Psoas muscle (tissue), 8 donors: ENCODE measurements around the gene MTHFR. TPM values are rescaled to one million over a fixed set of nuclear protein-coding genes. Genes with fewer than 3 reads are reported as not detected.

Source experiments
- ATAC-seq, 4 donors: fragments of 200-7000 bp; cut with Tn5 transposase; one replicate each; pipeline ENCODE4 v1.9.1; 2020; ENCODE audit warnings: moderate library complexity in 3 of 4, mild to moderate bottlenecking in 2 of 4
- DNase-seq, 2 donors: peaks; one replicate each; pipeline ENCODE4 v3.0.0-alpha.2; 2020
- H3K27ac ChIP-seq: fragments of 200-600 bp; one replicate; pipeline ENCODE4 v1.8.0; 2022
- H3K27me3 ChIP-seq, 3 donors: fragments of 200-600 bp in 1 of 3; one replicate each; pipeline versions ENCODE4 v1.6.1 to v1.8.0; 2013 to 2022; ENCODE audit warnings: low read length in 2 of 3, mild to moderate bottlenecking in 2 of 3, moderate library complexity in 1 of 3; ENCODE audit not compliant: insufficient read depth in 3 of 3
- H3K36me3 ChIP-seq, 2 donors: fragments of 200-600 bp in 1 of 2; one replicate each; pipeline versions ENCODE4 v1.6.1 to v1.8.0; 2013 to 2022; ENCODE audit warnings: low read depth in 1 of 2, mild to moderate bottlenecking in 1 of 2, moderate library complexity in 1 of 2; ENCODE audit not compliant: insufficient read depth in 1 of 2
- H3K4me1 ChIP-seq: fragments of 200-600 bp; one replicate; pipeline ENCODE4 v1.8.0; 2022
- H3K4me3 ChIP-seq: fragments of 200-600 bp; one replicate; pipeline ENCODE4 v1.8.0; 2022; ENCODE audit warnings: mild to moderate bottlenecking
- H3K9me3 ChIP-seq: fragments of 200-600 bp; one replicate; pipeline ENCODE4 v1.8.0; 2022
- WGBS, 3 donors: extraction: QIAGEN DNeasy Blood & Tissue Kit; methylation state at CpG; one replicate each; pipeline versions ENCODE4 v1.1.6 to v1.1.7; 2013; 5-methylcytosine and 5-hydroxymethylcytosine counted together
- intact Hi-C, 2 donors: fragments of 100-400 bp; cut with DNase I; formaldehyde crosslinking; loops; one replicate each; pipeline versions ENCODE4 v1.11.0 to v1.14.2; 2022
- polyA plus RNA-seq, 3 donors: library from polyadenylated mRNA; stranded (reverse); fragments of 200-250 nt; gene quantifications; one replicate each; pipeline ENCODE4 v1.2.3, GENCODE V29; 2013
- total RNA-seq, 4 donors: library from RNA; stranded (reverse); fragmentation: NEBNext Ultra II Directional in 2 of 4; extraction: Animal tissue kit (Norgen Biotek cat#: 25700) in 2 of 4; gene quantifications; one replicate each; pipeline versions ENCODE4 v1.2.1 to v1.2.4, GENCODE V29; 2021 to 2023
- TF ChIP-seq, protein P1 (sequence below): fragments of 200-600 bp; IDR thresholded peaks from one replicate; pipeline ENCODE4 v1.8.0; 2022; ENCODE audit warnings: antibody characterized with exemption
- donor health status: healthy with polysubstance abuse.
- donor health status: DM: no; HTN: no; CAD: no; lungs with moderate emphysema.
- donor health status: Bipolar disorder and iron deficiency.
- donor health status: healthy.
- donor health status: DM: yes; HTN: yes; CAD: no.
- donor health status: DM: no; HTN: no; CAD: no.
- donor health status: DM: no; HTN: no; CAD: no.
- donor health status: DM: yes; HTN: yes; CAD: no.

The MTHFR gene
- total and polyA plus RNA-seq, 7 donors = 5.8 to 26.2 (median 15.3) TPM

DNA sequence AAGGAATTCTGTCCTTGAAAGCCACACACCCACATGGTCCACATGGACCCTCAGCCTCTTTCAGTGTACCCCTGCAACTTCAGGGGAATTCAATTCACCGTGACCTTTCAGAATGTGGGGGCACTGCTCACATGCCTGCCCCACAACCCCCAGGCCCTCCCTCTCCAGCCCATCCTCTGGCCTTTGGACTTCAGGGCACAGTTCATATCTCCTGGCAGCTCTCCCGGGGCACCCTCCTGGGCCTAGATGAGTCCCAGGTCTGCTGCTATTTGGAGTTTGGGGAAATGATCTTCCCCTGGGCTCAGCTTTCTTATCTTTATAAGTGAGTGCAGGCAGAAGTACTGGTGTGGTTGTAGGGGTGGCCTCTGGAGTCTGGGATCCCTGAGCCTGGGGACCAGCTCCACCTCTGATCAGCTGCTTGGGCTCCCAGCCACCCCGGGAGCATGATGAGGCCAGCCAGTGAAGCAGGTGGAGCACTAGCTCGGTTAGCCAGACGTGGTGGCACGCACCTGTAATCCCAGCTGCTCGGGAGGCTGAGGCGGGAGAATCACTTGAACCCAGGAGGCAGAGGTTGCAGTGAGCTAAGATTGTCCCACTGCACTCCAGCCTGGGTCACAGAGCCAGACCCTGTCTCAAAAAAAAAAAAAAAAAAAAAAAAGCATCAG lies 28.0 kb downstream of the MTHFR start:
- intact Hi-C loops = no loop called here
- Histone ChIP-seq H3K4me3 (no peak overlapping the region), H3K36me3 (no peaks in the 10 kb centered on the region), H3K4me1 (no peaks in the 10 kb centered on the region), H3K27ac (no peak overlapping the region), H3K27me3 (no peaks in the 10 kb centered on the region), H3K9me3 (no peaks in the 10 kb centered on the region)
- DNase-seq (no peak), ATAC-seq (no peak)
- WGBS, 3 donors = 71 to 82% (median 72%) methylated on average over 8 of the region's 8 CpGs
- TF ChIP-seq, protein P1, sequence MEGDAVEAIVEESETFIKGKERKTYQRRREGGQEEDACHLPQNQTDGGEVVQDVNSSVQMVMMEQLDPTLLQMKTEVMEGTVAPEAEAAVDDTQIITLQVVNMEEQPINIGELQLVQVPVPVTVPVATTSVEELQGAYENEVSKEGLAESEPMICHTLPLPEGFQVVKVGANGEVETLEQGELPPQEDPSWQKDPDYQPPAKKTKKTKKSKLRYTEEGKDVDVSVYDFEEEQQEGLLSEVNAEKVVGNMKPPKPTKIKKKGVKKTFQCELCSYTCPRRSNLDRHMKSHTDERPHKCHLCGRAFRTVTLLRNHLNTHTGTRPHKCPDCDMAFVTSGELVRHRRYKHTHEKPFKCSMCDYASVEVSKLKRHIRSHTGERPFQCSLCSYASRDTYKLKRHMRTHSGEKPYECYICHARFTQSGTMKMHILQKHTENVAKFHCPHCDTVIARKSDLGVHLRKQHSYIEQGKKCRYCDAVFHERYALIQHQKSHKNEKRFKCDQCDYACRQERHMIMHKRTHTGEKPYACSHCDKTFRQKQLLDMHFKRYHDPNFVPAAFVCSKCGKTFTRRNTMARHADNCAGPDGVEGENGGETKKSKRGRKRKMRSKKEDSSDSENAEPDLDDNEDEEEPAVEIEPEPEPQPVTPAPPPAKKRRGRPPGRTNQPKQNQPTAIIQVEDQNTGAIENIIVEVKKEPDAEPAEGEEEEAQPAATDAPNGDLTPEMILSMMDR = no peak

DNA sequence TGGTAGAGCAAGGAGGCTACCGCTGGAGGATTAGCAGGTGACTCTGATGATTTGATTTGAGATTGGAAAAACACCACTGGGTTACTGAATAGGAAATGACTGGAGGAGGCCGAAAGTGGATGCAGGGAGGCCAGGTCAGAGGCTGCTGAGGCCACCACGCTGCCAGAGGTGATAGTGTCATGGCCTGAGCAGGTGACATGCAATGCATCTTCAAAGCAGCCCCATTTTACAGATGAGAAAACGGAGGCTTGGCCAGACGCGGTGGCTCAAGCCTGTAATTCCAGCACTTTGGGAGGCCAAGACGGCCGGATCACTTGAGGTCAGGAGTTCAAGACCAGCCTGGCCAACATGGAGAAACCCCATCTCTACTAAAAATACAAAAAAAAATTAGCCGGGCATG lies 31.0 kb downstream of the MTHFR start:
- 85 to 96% (median 89%) methylated on average over 8 to 9 of the region's 9 CpGs for WGBS, 3 donors
- intact Hi-C loops = no loop called here
- Histone ChIP-seq H3K27me3 (no peaks in the 10 kb centered on the region), H3K36me3 (no peaks in the 10 kb centered on the region), H3K27ac (no peak overlapping the region), H3K4me1 (no peaks in the 10 kb centered on the region), H3K9me3 (no peaks in the 10 kb centered on the region), H3K4me3 (no peak overlapping the region)
- TF ChIP-seq, protein P1 = no peak
- ATAC-seq (no peak), DNase-seq (no peak)

DNA sequence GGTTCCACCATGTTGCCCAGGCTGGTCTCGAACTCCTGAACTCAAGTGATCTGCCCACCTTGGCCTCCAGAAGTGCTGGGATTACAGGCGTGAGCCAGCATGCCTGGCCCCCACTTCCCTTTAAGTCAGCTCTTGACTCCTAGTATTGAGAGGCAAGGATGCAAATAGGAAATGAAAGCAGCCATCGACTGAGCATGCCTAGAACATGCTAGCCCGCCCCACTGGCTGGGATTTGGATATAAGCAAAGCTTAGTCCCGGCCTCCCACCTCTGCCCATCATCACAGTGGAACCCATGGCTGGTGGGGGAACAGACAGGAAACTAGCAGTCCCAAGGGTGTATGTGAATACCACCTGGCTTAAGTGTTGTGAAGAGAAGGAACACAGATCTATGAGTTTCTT lies 33.3 kb downstream of the MTHFR start:
- Histone ChIP-seq H3K4me1 (no peaks in the 10 kb centered on the region), H3K9me3 (no peaks in the 10 kb centered on the region), H3K27me3 (no peaks in the 10 kb centered on the region), H3K27ac (no peak overlapping the region), H3K4me3 (no peak overlapping the region), H3K36me3 (no peaks in the 10 kb centered on the region)
- intact Hi-C loops = no loop called here
- DNase-seq (no peak), ATAC-seq (no peak)
- 60 to 73% (median 67%) methylated on average over 5 of the region's 5 CpGs for WGBS, 3 donors
- TF ChIP-seq, protein P1 = no peak

DNA sequence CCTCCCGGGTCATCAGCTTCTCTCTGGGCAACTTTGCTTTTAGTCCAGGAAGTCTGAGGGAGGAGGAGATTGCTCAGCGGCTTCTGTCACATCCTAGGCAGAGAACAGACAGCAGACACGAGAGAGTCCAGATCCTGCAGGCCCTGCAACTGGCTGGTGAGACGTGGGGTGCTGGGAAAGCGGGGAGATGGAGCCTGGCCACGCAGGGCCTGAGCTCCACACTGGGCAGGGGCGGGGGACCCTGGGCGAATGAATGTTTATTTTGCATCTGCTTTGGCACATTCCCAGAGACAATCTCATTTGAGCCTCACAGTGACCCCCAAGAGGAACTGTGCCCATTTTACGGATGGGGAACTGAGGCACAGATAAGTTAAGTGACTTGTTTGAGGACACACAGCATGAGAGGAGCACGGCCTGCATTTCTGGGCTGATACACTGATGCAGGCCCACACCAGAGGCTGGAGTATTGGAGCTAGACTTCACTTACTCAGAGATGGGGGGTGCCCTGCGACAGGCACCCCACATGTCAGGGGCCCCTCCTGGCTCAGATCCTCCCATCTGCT lies 34.2 kb downstream of the MTHFR start:
- intact Hi-C loops = no loop called here

More for the DNA sequence above, 34.2 kb downstream of the MTHFR start:
- Histone ChIP-seq H3K4me1 (no peaks in the 10 kb centered on the region), H3K36me3 (no peaks in the 10 kb centered on the region), H3K9me3 (no peaks in the 10 kb centered on the region), H3K27me3 (no peaks in the 10 kb centered on the region), H3K27ac (no peak overlapping the region), H3K4me3 (no peak overlapping the region)
- no peak for DNase-seq
- no peak for ATAC-seq
- WGBS, 3 donors = 64 to 70% (median 68%) methylated on average over 11 of the region's 11 CpGs
- TF ChIP-seq, protein P1 = no peak
